Measurements from ENCODE around the gene USP7. TPM values are rescaled to one million over a fixed set of nuclear protein-coding genes. Genes with fewer than 3 reads are reported as not detected.

USP7 gene
- total RNA-seq, 6 donors from 2014 or later = 68.2 to 122 (median 72.2) TPM

- ATAC-seq (ENCODE audit: low FRiP score in 2 of 2) (no peak), DNase-seq (no peak)
- H3K27ac ChIP-seq = no peak overlapping the region
- no peaks in the 10 kb centered on the region for H3K27me3 ChIP-seq
- peaks cover 32 to 100% (median 81%) of the 10 kb centered on the region in 4 donors for H3K36me3 ChIP-seq
- H3K9me3 ChIP-seq = no peaks in the 10 kb centered on the region
- no peak for TF ChIP-seq EP300 (IDR thresholded peaks at IDR 0.05)
- TF ChIP-seq POLR2AphosphoS5 (IDR thresholded peaks at IDR 0.05) = no peak
- no peak for TF ChIP-seq CTCF (IDR thresholded peaks at IDR 0.05)
- TF ChIP-seq POLR2A (IDR thresholded peaks at IDR 0.05) = no peak
- 84% methylated on average over 8 of the region's 8 CpGs for WGBS, 2 donors
- H3K4me1 ChIP-seq = no peaks in the 10 kb centered on the region
- no peak overlapping the region for H3K4me3 ChIP-seq
Measured at GRCh38 chr16:8908810-8909468, 54.8 kb downstream of the USP7 start.

GRCh38 chr16:8907096-8907495 is 56.6 kb downstream of the USP7 start:
- no peak overlapping the region for H3K27ac ChIP-seq
- H3K4me3 ChIP-seq = no peak overlapping the region
- no peaks in the 10 kb centered on the region for H3K27me3 ChIP-seq
- peaks cover 46 to 100% (median 92%) of the 10 kb centered on the region in 4 donors for H3K36me3 ChIP-seq
- ATAC-seq (ENCODE audit: low FRiP score in 2 of 2) (no peak), DNase-seq (no peak)
- TF ChIP-seq CTCF (IDR thresholded peaks at IDR 0.05) = no peak
- H3K9me3 ChIP-seq = no peaks in the 10 kb centered on the region
- H3K4me1 ChIP-seq = no peaks in the 10 kb centered on the region
- WGBS, 2 donors = 60 to 77% methylated on average over 4 of the region's 4 CpGs

- DNase-seq = no peak
- TF ChIP-seq POLR2A (IDR thresholded peaks at IDR 0.05) (no peak), EP300 (IDR thresholded peaks at IDR 0.05) (no peak), CTCF (IDR thresholded peaks at IDR 0.05) (no peak), POLR2AphosphoS5 (IDR thresholded peaks at IDR 0.05) (no peak)
Measured at GRCh38 chr16:8905795-8906591, 57.7 kb downstream of the USP7 start.

GRCh38 chr16:8905168-8905762 is 58.4 kb downstream of the USP7 start:
- no peak overlapping the region for H3K27ac ChIP-seq
- no peak for DNase-seq
- H3K27me3 ChIP-seq = no peaks in the 10 kb centered on the region
- H3K36me3 ChIP-seq = peaks cover 59 to 100% (median 91%) of the 10 kb centered on the region in 4 donors
- H3K9me3 ChIP-seq = no peaks in the 10 kb centered on the region
- TF ChIP-seq CTCF (IDR thresholded peaks at IDR 0.05) (peak in 1 of 6 experiments; percentile 24), EP300 (IDR thresholded peaks at IDR 0.05) (no peak)
- H3K4me1 ChIP-seq = no peaks in the 10 kb centered on the region
- H3K4me3 ChIP-seq = no peak overlapping the region
- WGBS, 2 donors = 80 to 81% methylated on average over 13 of the region's 13 CpGs
- no peak for ATAC-seq (ENCODE audit: low FRiP score in 2 of 2)

More at GRCh38 chr16:8905795-8906591, 57.7 kb downstream of the USP7 start:
- no peak for ATAC-seq (ENCODE audit: low FRiP score in 2 of 2)
- Histone ChIP-seq H3K27ac (no peak overlapping the region), H3K4me1 (no peaks in the 10 kb centered on the region), H3K9me3 (no peaks in the 10 kb centered on the region), H3K27me3 (no peaks in the 10 kb centered on the region), H3K4me3 (no peak overlapping the region), H3K36me3 (peaks cover 52 to 100% (median 92%) of the 10 kb centered on the region in 4 donors)
- WGBS, 2 donors = 85 to 88% methylated on average over 14 of the region's 14 CpGs

Measured in upper lobe of left lung (tissue), 6 donors.